HCT116 (cell line): Measurements from ENCODE around the gene FCER2. TPM values are rescaled to one million over a fixed set of nuclear protein-coding genes. Genes with fewer than 3 reads are reported as not detected.

Source experiments
- ATAC-seq: fragments of 200-7000 bp; cut with Tn5 transposase; 2 replicates; pipeline ENCODE4 v1.9.1; 2020; ENCODE audit warnings: mild to moderate bottlenecking, moderate library complexity
- BruUV-seq: library from RNA; stranded (reverse); fragments of 400-500 nt; replicated peaks from 2 replicates; lab custom pipeline; 2021; lab: Mats Ljungman, UMichigan
- CTCF ChIA-PET: fragments of 300-600 bp; sonication (Branson Sonifier 250); formaldehyde crosslinking; loops from one replicate; lab custom pipeline; 2021; ENCODE audit warnings: antibody characterized with exemption; lab: Charles Lee
- POLR2A ChIA-PET: fragments of 300-600, 350-600 bp; sonication (Branson Sonifier 250); formaldehyde crosslinking; loops from one replicate; lab custom pipeline; 2021; ENCODE audit warnings: antibody characterized with exemption; lab: Charles Lee
- RAD21 ChIA-PET, 2 experiments: fragments of 300-600 bp; sonication (Branson Sonifier 250); formaldehyde crosslinking; loops; one replicate each; lab custom pipeline; 2023; ENCODE audit warnings: low total read pairs in 2 of 2; ENCODE audit not compliant: uncharacterized antibody in 2 of 2, unreplicated experiment in 2 of 2, low non-redundant PET in 1 of 2; lab: Charles Lee
- DNase-seq: peaks from one replicate; pipeline ENCODE4 v3.0.0-alpha.2; 2010; ENCODE audit warnings: low read depth, low spot score
- H2AFZ ChIP-seq: fragments of 200-600 bp; shearing (Covaris generic), sonication (generic); 2 replicates; pipeline ENCODE4 v1.6.1; 2017; ENCODE audit warnings: low read depth, mixed run types, mixed read lengths, antibody characterized with exemption, low read length; ENCODE audit not compliant: poor library complexity, severe bottlenecking
- H3K27ac ChIP-seq: 2 replicates; pipeline ENCODE4 v1.5.1; 2012; ENCODE audit warnings: low read depth, low read length
- H3K27me3 ChIP-seq: fragments of 200-600 bp; sonication (generic); 2 replicates; pipeline ENCODE4 v1.6.1; 2016; ENCODE audit warnings: mixed run types, low read length, mixed read lengths; ENCODE audit not compliant: insufficient read depth
- H3K36me3 ChIP-seq, 2 experiments: fragments of 200-500 bp in 1 of 2; fragments of 200-600 bp in 1 of 2; sonication (Bioruptor generic) in 1 of 2; sonication (generic) in 1 of 2; 2 replicates each; pipeline versions ENCODE4 v1.5.1 to v1.6.1; 2014 to 2016; ENCODE audit warnings: low read length in 2 of 2, inconsistent platforms in 1 of 2, mixed read lengths in 1 of 2, mixed run types in 1 of 2; ENCODE audit not compliant: insufficient read depth in 2 of 2, control insufficient read depth in 1 of 2
- H3K4me1 ChIP-seq, 2 experiments: fragments of 200-600 bp in 1 of 2; sonication (generic) in 1 of 2; 2 replicates each; pipeline versions ENCODE4 v1.5.1 to v1.6.1; 2012 to 2017; ENCODE audit warnings: low read length in 2 of 2, inconsistent platforms in 1 of 2, mild to moderate bottlenecking in 1 of 2, mixed read lengths in 1 of 2, mixed run types in 1 of 2, moderate library complexity in 1 of 2; ENCODE audit not compliant: insufficient read depth in 2 of 2, control insufficient read depth in 1 of 2
- H3K4me2 ChIP-seq: fragments of 200-600 bp; sonication (generic); 2 replicates; pipeline ENCODE4 v1.6.1; 2017; ENCODE audit warnings: mixed run types, low read length, mixed read lengths
- H3K4me3 ChIP-seq, 2 experiments: fragments of 200-600 bp in 1 of 2; sonication (generic) in 1 of 2; replicated peaks in 1 of 2; 2 replicates each; pipeline ENCODE4 v1.5.1; 2011 to 2016; ENCODE audit warnings: low read length in 2 of 2, control low read depth in 1 of 2, low read depth in 1 of 2, mild to moderate bottlenecking in 1 of 2, mixed read lengths in 1 of 2, mixed run types in 1 of 2
- H3K79me2 ChIP-seq: fragments of 200-600 bp; sonication (generic); 2 replicates; pipeline ENCODE4 v1.6.1; 2017; ENCODE audit warnings: mild to moderate bottlenecking, mixed run types, low read length, moderate library complexity, mixed read lengths; ENCODE audit not compliant: insufficient read depth
- H3K9ac ChIP-seq: fragments of 200-600 bp; sonication (generic); 2 replicates; pipeline ENCODE4 v1.6.1; 2016; ENCODE audit warnings: low read length, mixed read lengths
- H3K9me2 ChIP-seq: fragments of 200-600 bp; sonication (generic), shearing (Covaris generic); 2 replicates; pipeline ENCODE4 v1.6.1; 2017; ENCODE audit warnings: mixed run types, mild to moderate bottlenecking, moderate library complexity; ENCODE audit not compliant: insufficient read depth
- H3K9me3 ChIP-seq, 2 experiments: fragments of 200-500 bp in 1 of 2; fragments of 200-600 bp in 1 of 2; sonication (Bioruptor generic) in 1 of 2; sonication (generic) in 1 of 2; 2 replicates each; pipeline ENCODE4 v1.6.1; 2014 to 2017; ENCODE audit warnings: low read length in 2 of 2, mixed read lengths in 2 of 2, inconsistent platforms in 1 of 2, low read depth in 1 of 2, mild to moderate bottlenecking in 1 of 2, mixed run types in 1 of 2, moderate library complexity in 1 of 2; ENCODE audit not compliant: control insufficient read depth in 1 of 2, insufficient read depth in 1 of 2
- H4K20me1 ChIP-seq: fragments of 200-600 bp; sonication (generic), shearing (Covaris generic); 2 replicates; pipeline ENCODE4 v1.6.1; 2017; ENCODE audit warnings: mixed run types, mild to moderate bottlenecking, moderate library complexity; ENCODE audit not compliant: insufficient read depth
- CBX3 ChIP-seq: IDR thresholded peaks from 2 replicates; pipeline ENCODE4 v1.6.1; 2012; ENCODE audit warnings: low read depth
- ELF1 ChIP-seq: IDR thresholded peaks from 2 replicates; pipeline ENCODE4 v1.6.1; 2012; ENCODE audit warnings: low read depth, borderline replicate concordance
- EZH2phosphoT487 ChIP-seq: fragments of 200-600 bp; IDR thresholded peaks from 2 replicates; pipeline ENCODE4 v1.6.1; 2018; ENCODE audit warnings: antibody characterized with exemption, borderline replicate concordance
- MAX ChIP-seq: IDR thresholded peaks from 2 replicates; pipeline ENCODE4 v1.6.1; 2012
- RAD21 ChIP-seq: IDR thresholded peaks from 2 replicates; pipeline ENCODE4 v1.6.1; 2012; ENCODE audit warnings: low read depth, mild to moderate bottlenecking
- REST ChIP-seq: IDR thresholded peaks from 2 replicates; pipeline ENCODE4 v1.6.1; 2012; ENCODE audit warnings: low read depth
- SP1 ChIP-seq: IDR thresholded peaks from 2 replicates; pipeline ENCODE4 v1.6.1; 2012; ENCODE audit warnings: low read depth
- TCF7L2 ChIP-seq: IDR thresholded peaks from 2 replicates; pipeline ENCODE4 v1.7.0; 2011; ENCODE audit warnings: borderline replicate concordance, inconsistent platforms; ENCODE audit not compliant: insufficient read depth, insufficient read length; ENCODE audit errors: extremely low read depth
- intact Hi-C: fragments of 100-400 bp; cut with micrococcal nuclease; formaldehyde crosslinking; loops from 2 replicates; pipeline ENCODE4 v1.10.0; 2022
- total RNA-seq: library from RNA; stranded (reverse); gene quantifications from one replicate; pipeline ENCODE4 v1.2.1, GENCODE V29; 2021; ENCODE audit not compliant: unreplicated experiment

The FCER2 gene
- total RNA-seq, 1 experiment from 2014 or later: 0.20 TPM

DNA sequence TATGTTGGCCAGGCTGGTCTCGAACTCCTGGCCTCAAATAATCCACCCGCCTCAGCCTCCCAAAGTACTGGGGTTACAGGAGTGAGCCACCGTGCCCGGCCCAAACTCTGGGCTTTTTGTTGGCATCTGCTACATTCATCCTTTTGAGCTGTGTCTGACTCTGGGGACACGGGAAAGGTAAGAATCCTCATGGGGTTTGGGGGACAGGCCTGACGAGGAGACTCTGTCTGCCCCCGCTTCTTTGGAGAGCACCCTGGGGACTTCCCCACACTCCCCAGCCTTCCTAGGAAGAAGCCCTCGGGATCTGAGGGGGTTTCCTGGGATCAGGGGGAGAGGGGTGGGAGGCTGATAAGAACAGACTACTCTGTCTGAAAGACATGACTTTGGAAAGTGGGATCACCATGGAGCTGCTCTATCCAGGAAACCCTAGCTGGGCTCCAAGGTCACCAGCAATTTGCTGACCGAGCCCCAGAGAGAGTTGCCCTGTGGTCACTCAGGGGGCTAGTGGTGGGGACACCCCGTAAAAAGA lies 8.1 kb upstream of the FCER2 start:
- ATAC-seq: no peak

More for the DNA sequence above, 8.1 kb upstream of the FCER2 start:
- CTCF ChIA-PET: no interaction called here
- POLR2A ChIA-PET: no interaction called here
- Histone ChIP-seq H3K9me3 (no peaks in the 10 kb centered on the region), H2AFZ (no peak overlapping the region), H3K27ac (no peak overlapping the region), H3K4me1 (no peaks in the 10 kb centered on the region), H3K36me3 (no peaks in the 10 kb centered on the region), H3K4me2 (no peak overlapping the region), H3K79me2 (no peaks in the 10 kb centered on the region), H4K20me1 (no peaks in the 10 kb centered on the region), H3K9ac (no peak overlapping the region), H3K27me3 (no peaks in the 10 kb centered on the region), H3K9me2 (no peaks in the 10 kb centered on the region), H3K4me3 (no peak overlapping the region)
- intact Hi-C loops: no loop called here
- TF ChIP-seq TCF7L2: no peak
- TF ChIP-seq MAX: no peak
- TF ChIP-seq RAD21: no peak
- TF ChIP-seq SP1: no peak
- no peak for TF ChIP-seq CBX3
- no peak for TF ChIP-seq ELF1
- no peak for TF ChIP-seq REST
- no peak for TF ChIP-seq EZH2phosphoT487
- no TSS peak for BruUV-seq
- no peak for DNase-seq
- RAD21 ChIA-PET: no interaction called here
